ENCODE measurements around the gene AFP.

AFP gene

DNA sequence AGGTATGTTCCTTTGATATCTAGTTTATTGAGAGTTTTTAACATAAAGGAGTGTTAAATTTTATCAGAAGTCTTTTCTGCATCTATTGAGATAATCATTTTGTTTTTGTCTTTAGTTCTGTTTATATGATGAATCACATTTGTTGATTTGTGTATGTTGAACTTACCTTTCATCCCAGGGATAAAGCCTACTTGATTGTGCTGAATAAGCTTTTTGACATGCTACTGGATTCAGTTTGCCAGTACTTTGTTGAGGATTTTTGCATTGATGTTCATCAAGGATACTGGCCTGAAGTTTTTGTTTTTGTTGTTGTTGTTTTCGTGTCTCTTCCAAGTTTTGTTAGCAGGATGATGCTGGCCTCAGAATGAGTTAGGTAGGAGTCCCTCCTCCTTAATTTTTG is 34.7 kb downstream of the AFP start:
- DNase-seq, result no peak

DNA sequence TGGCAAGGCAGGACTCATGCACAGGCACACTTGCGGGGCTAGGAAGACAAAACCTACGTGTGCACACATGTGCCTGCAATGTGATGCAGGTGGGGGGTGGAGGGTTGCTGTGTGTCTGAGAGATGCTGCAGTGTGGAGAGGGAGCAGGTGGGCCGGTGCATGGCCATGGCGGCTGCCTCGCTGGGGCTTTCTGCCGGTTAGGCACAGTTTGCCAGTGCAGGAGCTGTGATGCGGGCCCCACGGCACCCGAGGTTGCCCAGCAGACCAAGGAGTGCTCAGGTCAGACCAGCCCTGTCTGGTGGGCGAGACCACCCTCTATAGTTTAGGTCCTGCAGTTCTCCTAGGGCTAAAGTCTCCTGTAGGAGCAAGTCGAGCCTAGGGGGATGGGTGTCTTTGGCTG is 41.2 kb downstream of the AFP start:
- DNase-seq, result no peak

DNA sequence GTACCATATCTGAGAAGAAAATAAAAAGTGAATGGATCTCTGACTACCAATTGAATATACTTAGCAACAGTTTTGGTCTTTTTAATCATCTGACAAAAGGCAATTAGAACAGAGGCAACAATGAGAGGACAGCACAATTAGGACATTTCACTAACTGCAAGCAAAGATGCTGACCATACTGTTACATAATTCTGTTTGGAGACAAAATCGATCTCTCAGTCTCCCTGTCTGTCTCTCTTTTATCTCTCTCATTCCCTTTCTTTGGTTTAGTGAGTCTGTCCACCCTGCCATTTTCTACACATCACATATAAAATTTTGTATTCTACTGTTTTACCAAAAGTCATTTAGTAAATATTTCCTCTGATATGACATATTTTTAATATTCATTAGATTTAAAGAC is 43.3 kb downstream of the AFP start:
- DNase-seq, result no peak

DNA sequence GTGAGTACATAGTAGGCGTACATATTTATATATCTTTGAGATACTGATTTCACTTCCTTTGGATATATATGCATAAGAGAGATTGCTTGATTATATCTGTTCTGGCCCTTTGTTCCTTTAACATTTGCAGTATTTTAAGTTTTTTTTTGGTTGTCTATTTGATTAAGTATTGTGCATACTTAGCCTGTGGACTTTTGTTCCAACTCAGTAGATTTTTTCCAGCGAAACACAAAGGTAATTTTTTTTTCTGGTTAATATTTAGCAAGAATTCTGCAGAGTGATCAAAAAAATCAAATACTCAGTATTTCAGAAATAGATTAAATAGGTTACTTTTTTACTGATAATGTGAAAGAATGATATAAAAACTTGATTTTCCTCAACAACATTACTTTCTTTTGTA is 45.3 kb downstream of the AFP start, which contains the start of gene AFM:
Gene AFM, plus strand, starts transcription at position 388 of the 400 bp plus-strand sequence. CDS start 31 bp downstream, outside the sequence.
- DNase-seq, result no peak

DNA sequence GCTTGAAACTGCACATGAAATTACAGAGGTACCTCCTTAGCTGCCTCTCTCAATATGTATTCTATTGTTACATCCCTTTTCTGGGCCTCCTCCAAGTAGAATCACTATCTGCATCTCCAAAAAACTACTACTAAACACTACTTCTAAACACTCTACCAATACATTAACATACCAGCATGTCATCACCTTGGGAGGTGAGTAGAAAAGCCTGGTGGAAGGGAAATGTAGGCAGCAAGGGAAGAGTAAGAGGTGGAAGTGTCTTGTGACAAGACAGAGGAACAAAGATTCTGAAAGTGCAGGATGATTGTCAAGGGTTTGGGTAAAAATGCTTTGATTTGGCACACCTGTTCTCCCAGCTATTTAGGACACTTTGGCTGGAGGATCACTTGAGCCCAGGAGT is 49.1 kb downstream of the AFP start:
- DNase-seq, result no peak

DNA sequence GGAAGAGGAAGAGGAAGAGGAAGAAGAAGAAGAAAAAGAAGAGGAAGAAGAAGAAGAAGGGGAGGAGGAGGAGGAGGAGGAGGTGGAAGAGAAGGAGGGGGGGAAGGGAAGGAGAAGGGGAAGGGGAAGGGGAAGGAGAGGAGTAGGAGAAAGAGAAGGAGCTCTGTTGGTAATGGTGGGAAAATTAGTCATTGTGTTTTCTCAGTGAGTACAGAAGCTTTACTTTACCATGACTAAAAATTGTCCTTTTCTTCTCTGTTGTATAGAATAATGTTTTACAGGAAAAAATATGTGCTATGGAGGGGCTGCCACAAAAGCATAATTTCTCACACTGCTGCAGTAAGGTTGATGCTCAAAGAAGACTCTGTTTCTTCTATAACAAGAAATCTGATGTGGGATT is 49.6 kb downstream of the AFP start:
- no peak for DNase-seq

DNA sequence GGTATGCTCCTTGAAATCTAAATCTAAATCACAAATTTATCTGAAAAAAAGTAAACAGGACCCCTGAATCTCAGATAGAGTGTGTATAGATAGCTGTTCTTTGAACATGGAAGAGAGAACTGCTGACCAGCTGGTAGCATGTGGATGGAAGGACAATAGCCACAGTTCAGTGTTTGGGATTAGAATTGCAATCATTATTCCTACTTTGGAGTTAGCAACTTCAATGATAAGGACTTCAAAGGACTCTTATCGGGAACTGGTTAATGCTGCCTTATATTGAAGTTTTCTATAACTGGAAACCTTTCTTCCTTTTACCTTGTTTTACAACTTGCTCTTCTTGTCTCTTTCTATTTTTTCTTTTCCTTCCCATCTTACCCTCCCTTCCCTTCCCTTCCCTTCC is 50.5 kb downstream of the AFP start:
- no peak for DNase-seq

DNA sequence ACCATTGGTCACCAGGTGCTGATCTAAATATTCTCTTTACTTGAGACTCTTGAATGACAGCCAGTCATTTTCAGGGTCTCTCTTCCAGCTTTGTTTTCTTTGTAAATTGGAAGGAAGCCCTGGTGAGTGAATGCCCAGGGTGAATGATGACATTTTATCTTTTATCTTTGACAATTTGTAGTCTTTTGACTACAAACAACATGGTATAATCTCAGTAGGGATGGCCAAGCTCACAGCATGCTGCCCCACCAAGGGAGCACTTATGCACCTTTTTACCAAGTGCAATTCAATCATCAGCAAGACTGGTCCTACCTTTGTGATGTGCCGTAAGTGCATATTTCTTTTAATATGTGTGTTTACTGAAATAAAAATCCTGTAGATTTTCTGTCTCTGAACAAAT is 51.2 kb downstream of the AFP start:
- DNase-seq, result no peak

DNA sequence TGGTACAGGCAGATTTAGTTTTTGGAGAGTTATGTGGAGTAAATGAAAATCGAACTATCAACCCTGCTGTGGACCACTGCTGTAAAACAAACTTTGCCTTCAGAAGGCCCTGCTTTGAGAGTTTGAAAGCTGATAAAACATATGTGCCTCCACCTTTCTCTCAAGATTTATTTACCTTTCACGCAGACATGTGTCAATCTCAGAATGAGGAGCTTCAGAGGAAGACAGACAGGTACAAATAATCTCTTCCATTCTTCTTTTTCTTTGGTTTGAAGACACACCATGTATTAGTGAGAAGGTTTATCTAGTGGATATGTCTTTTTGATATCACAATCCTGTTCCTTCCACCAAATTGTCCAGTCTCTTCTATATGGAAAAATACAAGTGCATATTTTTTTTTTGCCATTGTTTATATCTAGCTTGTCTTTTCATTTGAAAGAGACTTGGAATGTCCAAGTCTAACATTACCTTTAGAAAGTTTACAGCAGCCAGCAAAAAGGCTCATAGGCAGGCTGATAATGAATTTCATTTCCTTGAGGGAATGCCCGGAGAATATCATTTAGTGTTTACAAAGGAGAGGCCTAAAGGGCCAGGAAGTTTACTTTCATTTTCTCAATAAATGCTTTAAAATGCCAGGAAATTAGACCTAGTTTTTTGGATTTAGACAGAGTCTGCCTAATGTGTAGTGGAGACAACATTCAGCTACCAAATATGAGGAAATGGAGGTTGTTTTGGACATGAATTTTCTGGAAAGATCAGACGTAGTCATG is 64.2 kb downstream of the AFP start:
- DNase-seq, result no peak

DNA sequence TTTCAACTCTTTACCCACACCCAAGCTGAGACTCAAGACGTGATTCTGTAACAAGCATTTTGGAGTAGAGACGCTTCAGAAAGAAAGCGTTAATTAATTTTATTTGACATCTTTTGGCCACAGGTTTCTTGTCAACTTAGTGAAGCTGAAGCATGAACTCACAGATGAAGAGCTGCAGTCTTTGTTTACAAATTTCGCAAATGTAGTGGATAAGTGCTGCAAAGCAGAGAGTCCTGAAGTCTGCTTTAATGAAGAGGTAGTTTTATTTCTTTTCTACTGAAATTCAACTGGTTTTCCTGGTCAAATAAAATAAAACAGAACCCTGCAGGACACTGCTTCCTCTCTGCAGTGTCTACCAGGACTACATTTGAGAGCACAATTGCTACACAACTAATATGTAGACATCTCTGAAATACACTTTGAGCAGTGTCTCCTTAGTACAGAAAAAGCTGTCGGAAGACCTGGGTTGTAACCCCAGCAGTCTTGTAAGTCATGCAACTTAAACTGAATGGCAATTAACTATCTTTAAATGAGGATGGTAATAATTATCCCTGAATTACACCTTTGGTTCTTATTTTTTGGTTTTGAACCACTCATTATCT is 65.7 kb downstream of the AFP start:
- no peak for DNase-seq

DNA sequence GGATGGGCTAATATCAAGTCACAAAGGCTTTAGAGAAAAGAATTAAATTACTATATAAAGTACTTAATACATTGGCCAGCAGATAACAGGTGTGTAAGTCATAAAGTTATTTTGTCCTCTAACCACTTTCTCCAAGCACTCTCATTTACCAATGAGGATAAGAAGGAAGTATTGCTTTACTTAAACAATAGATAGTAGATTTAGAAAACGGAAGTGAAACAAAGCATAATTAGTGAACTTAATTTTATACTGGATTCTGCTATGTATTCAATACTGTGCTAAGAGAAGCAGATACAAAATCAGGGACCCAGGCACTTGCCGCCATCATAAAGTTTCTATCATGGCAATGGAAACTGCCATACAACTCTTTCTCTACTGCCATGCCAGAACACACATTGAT is 69.5 kb downstream of the AFP start:
- DNase-seq, result no peak
